Loucy (cell line): ENCODE data around the gene SERPINA9.

Experiments
- H2AFZ ChIP-seq: fragments of 200-600 bp; sonication (generic); 2 replicates; pipeline ENCODE4 v1.6.0; 2016; ENCODE audit warnings: antibody characterized with exemption, mild to moderate bottlenecking, low read length, moderate library complexity
- H3F3A ChIP-seq: fragments of 200-600 bp; 2 replicates; pipeline ENCODE4 v1.6.0; 2016; ENCODE audit warnings: antibody characterized with exemption, low read depth, mild to moderate bottlenecking
- H3K27me3 ChIP-seq: fragments of 200-600 bp; sonication (generic); 2 replicates; pipeline ENCODE4 v1.6.1; 2014; ENCODE audit warnings: low read length, mild to moderate bottlenecking; ENCODE audit not compliant: insufficient read depth, poor library complexity, severe bottlenecking
- H3K36me3 ChIP-seq: fragments of 200-600 bp; sonication (generic); 2 replicates; pipeline ENCODE4 v1.6.1; 2016; ENCODE audit warnings: low read length; ENCODE audit not compliant: insufficient read depth
- H3K4me1 ChIP-seq: fragments of 200-600 bp; sonication (generic); 2 replicates; pipeline ENCODE4 v1.5.1; 2014; ENCODE audit warnings: low read length, mild to moderate bottlenecking; ENCODE audit not compliant: insufficient read depth, poor library complexity, severe bottlenecking
- H3K4me2 ChIP-seq: fragments of 200-600 bp; sonication (generic); 2 replicates; pipeline ENCODE4 v1.6.0; 2014; ENCODE audit warnings: antibody characterized with exemption, low read length, low read depth, mild to moderate bottlenecking; ENCODE audit not compliant: poor library complexity, severe bottlenecking
- H3K4me3 ChIP-seq: fragments of 200-600 bp; sonication (generic); 2 replicates; pipeline ENCODE4 v1.5.1; 2014; ENCODE audit warnings: low read length, mild to moderate bottlenecking, mixed read lengths; ENCODE audit not compliant: poor library complexity, severe bottlenecking
- H3K79me2 ChIP-seq: fragments of 200-600 bp; sonication (generic); 2 replicates; pipeline ENCODE4 v1.6.1; 2014; ENCODE audit warnings: low read length; ENCODE audit not compliant: insufficient read depth
- H3K9ac ChIP-seq: fragments of 200-600 bp; sonication (generic); 2 replicates; pipeline ENCODE4 v1.6.0; 2014; ENCODE audit warnings: mild to moderate bottlenecking, low read depth, low read length, moderate library complexity; ENCODE audit not compliant: poor library complexity, severe bottlenecking
- H3K9me2 ChIP-seq: fragments of 200-600 bp; sonication (generic); replicated peaks from 2 replicates; pipeline ENCODE4 v1.6.1; 2016; ENCODE audit warnings: low read depth, low read length, mixed read lengths
- H3K9me3 ChIP-seq: fragments of 200-600 bp; sonication (generic); 2 replicates; pipeline ENCODE4 v1.6.1; 2014; ENCODE audit warnings: mild to moderate bottlenecking, antibody characterized with exemption, low read length, low read depth; ENCODE audit not compliant: insufficient read depth
- H4K20me1 ChIP-seq: fragments of 200-600 bp; sonication (generic); 2 replicates; pipeline ENCODE4 v1.6.0; 2014; ENCODE audit warnings: antibody characterized with exemption, low read length, mild to moderate bottlenecking; ENCODE audit not compliant: insufficient read depth, poor library complexity, severe bottlenecking
- CTCF ChIP-seq: fragments of 200-600 bp; sonication (generic); conservative IDR thresholded peaks from 2 replicates; pipeline ENCODE4 v1.5.1; 2014; ENCODE audit warnings: mild to moderate bottlenecking, antibody characterized with exemption, low read length
- EZH2phosphoT487 ChIP-seq: fragments of 200-600 bp; IDR thresholded peaks from 2 replicates; pipeline ENCODE4 v1.6.1; 2018; ENCODE audit warnings: antibody characterized with exemption, mild to moderate bottlenecking, moderate library complexity, borderline replicate concordance

SERPINA9 gene

GRCh38 chr14:94428610-94429009, 47.4 kb downstream of the SERPINA9 start:
- H4K20me1 ChIP-seq, result no peaks in the 10 kb centered on the region
- H3K27me3 ChIP-seq, result no peaks in the 10 kb centered on the region
- TF ChIP-seq EZH2phosphoT487 (no peak), CTCF (no peak)
- H3K79me2 ChIP-seq, result no peaks in the 10 kb centered on the region
- no peaks in the 10 kb centered on the region for H3F3A ChIP-seq
- no peak overlapping the region for H3K9ac ChIP-seq
- no peaks in the 10 kb centered on the region for H3K36me3 ChIP-seq
- no peaks in the 10 kb centered on the region for H3K9me2 ChIP-seq
- no peaks in the 10 kb centered on the region for H3K4me1 ChIP-seq
- peaks cover 4% of the 10 kb centered on the region; the same call in 1 of the 2 replicates for H3K9me3 ChIP-seq
- H3K4me3 ChIP-seq, result no peak overlapping the region
- no peak overlapping the region for H3K4me2 ChIP-seq
- no peak overlapping the region for H2AFZ ChIP-seq

GRCh38 chr14:94427016-94427613, 48.9 kb downstream of the SERPINA9 start:
- TF ChIP-seq CTCF (no peak), EZH2phosphoT487 (no peak)
- Histone ChIP-seq H3K9ac (no peak overlapping the region), H3K4me3 (no peak overlapping the region)

DNA sequence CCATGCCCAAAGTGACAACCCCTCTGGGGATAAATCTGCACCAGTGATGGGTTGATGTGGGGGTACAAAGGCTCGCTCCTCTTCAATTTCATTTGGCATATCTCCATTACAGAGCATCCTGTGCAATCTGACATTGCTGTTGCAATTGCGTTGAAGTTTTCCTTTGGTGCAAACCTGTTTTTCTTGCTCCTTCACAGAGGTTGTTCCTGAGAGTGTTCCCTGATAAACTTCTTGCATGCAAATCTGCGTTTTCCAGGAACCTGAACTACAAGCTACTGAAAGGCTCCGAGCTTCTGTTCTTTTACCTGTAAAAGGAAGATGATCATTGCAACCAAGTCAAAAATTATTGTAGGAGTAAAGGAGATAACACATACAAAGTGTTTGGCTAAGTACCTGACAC, 49.5 kb downstream of the SERPINA9 start:
- TF ChIP-seq EZH2phosphoT487, result no peak
- no peak for TF ChIP-seq CTCF

More at GRCh38 chr14:94427016-94427613, 48.9 kb downstream of the SERPINA9 start:
- H3K4me2 ChIP-seq, result no peak overlapping the region
- no peaks in the 10 kb centered on the region for H3F3A ChIP-seq
- no peaks in the 10 kb centered on the region for H4K20me1 ChIP-seq
- no peaks in the 10 kb centered on the region for H3K9me2 ChIP-seq
- H3K79me2 ChIP-seq, result no peaks in the 10 kb centered on the region
- no peak overlapping the region for H2AFZ ChIP-seq
- H3K4me1 ChIP-seq, result no peaks in the 10 kb centered on the region
- H3K27me3 ChIP-seq, result no peaks in the 10 kb centered on the region
- H3K9me3 ChIP-seq, result peaks cover 4% of the 10 kb centered on the region; the same call in 1 of the 2 replicates
- H3K36me3 ChIP-seq, result no peaks in the 10 kb centered on the region

More for the DNA sequence above, 49.5 kb downstream of the SERPINA9 start:
- H3K9me2 ChIP-seq, result no peaks in the 10 kb centered on the region
- no peaks in the 10 kb centered on the region for H3K36me3 ChIP-seq
- no peaks in the 10 kb centered on the region for H3F3A ChIP-seq
- peaks cover 4% of the 10 kb centered on the region; the same call in 1 of the 2 replicates for H3K9me3 ChIP-seq
- H3K9ac ChIP-seq, result no peak overlapping the region
- no peaks in the 10 kb centered on the region for H3K27me3 ChIP-seq
- H4K20me1 ChIP-seq, result no peaks in the 10 kb centered on the region
- no peaks in the 10 kb centered on the region for H3K4me1 ChIP-seq
- no peak overlapping the region for H3K4me2 ChIP-seq
- H3K4me3 ChIP-seq, result no peak overlapping the region
- no peaks in the 10 kb centered on the region for H3K79me2 ChIP-seq
- no peak overlapping the region for H2AFZ ChIP-seq
